ENCODE data around the gene CPNE9.

CPNE9 gene

GRCh38 chr3:9757427-9757826 is 53.8 kb downstream of the CPNE9 start:
- no peak for TF ChIP-seq CTCF (IDR thresholded peaks at IDR 0.05; ENCODE audit: control insufficient read depth, insufficient read depth, low read depth, low read length, missing control alignments)
- no peak overlapping the region for H3K4me3 ChIP-seq (ENCODE audit: control insufficient read depth, low read depth, low read length)
- DNase-seq (ENCODE audit: low read depth): no peak

GRCh38 chr3:9760779-9761505 is 57.3 kb downstream of the CPNE9 start:
- no peak overlapping the region for H3K4me3 ChIP-seq (ENCODE audit: control insufficient read depth, low read depth, low read length)
- no peak for TF ChIP-seq CTCF (IDR thresholded peaks at IDR 0.05; ENCODE audit: control insufficient read depth, insufficient read depth, low read depth, low read length, missing control alignments)
- DNase-seq (ENCODE audit: low read depth): no peak

GRCh38 chr3:9761919-9762318 is 58.3 kb downstream of the CPNE9 start:
- H3K4me3 ChIP-seq (ENCODE audit: control insufficient read depth, low read depth, low read length): no peak overlapping the region
- no peak for TF ChIP-seq CTCF (IDR thresholded peaks at IDR 0.05; ENCODE audit: control insufficient read depth, insufficient read depth, low read depth, low read length, missing control alignments)
- DNase-seq (ENCODE audit: low read depth): no peak

- DNase-seq (ENCODE audit: low read depth): no peak
- TF ChIP-seq CTCF (IDR thresholded peaks at IDR 0.05; ENCODE audit: control insufficient read depth, insufficient read depth, low read depth, low read length, missing control alignments): no peak
- H3K4me3 ChIP-seq (ENCODE audit: control insufficient read depth, low read depth, low read length): no peak overlapping the region
Observed at GRCh38 chr3:9762871-9763270, 59.2 kb downstream of the CPNE9 start.

DNA sequence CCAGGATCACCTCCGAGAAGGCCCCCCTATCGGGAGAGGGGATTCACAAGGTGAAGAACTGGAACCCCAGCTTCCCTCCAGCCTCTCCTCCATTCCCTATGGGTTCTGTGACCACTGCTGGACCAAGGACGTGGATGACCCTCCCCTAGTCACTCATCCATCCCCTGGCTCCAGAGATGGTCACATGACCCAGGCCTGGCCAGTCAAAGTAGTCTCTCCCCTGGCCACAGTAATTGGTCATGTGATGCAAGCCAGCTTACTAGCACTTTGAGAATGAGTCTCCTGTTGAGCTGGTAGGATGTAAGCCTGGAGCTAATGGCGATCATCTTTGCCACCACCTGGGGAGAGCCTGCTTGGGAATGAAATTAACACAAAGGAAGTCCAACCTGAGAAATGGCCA is 62.2 kb downstream of the CPNE9 start:
- no peak for DNase-seq (ENCODE audit: low read depth)
- no peak for TF ChIP-seq CTCF (IDR thresholded peaks at IDR 0.05; ENCODE audit: control insufficient read depth, insufficient read depth, low read depth, low read length, missing control alignments)
- no peak overlapping the region for H3K4me3 ChIP-seq (ENCODE audit: control insufficient read depth, low read depth, low read length)

- no peak for TF ChIP-seq CTCF (IDR thresholded peaks at IDR 0.05; ENCODE audit: control insufficient read depth, insufficient read depth, low read depth, low read length, missing control alignments)
- DNase-seq (ENCODE audit: low read depth): no peak
- H3K4me3 ChIP-seq (ENCODE audit: control insufficient read depth, low read depth, low read length): no peak overlapping the region
Observed at GRCh38 chr3:9767418-9767817, 63.8 kb downstream of the CPNE9 start.

Data from AG09309 (cell line).